SK-N-MC (cell line): ENCODE data around the gene SLC5A5.

ENCODE experiments used
- EZH2 ChIP-seq: fragments of 200-600 bp; sonication (generic); IDR thresholded peaks from one replicate; pipeline ENCODE4 v1.6.1; 2017; ENCODE audit warnings: antibody characterized with exemption
- POLR2AphosphoS5 ChIP-seq: IDR thresholded peaks from 2 replicates; pipeline ENCODE4 v1.6.1; 2012; ENCODE audit warnings: mild to moderate bottlenecking, low read depth, low read length, borderline replicate concordance

DNA sequence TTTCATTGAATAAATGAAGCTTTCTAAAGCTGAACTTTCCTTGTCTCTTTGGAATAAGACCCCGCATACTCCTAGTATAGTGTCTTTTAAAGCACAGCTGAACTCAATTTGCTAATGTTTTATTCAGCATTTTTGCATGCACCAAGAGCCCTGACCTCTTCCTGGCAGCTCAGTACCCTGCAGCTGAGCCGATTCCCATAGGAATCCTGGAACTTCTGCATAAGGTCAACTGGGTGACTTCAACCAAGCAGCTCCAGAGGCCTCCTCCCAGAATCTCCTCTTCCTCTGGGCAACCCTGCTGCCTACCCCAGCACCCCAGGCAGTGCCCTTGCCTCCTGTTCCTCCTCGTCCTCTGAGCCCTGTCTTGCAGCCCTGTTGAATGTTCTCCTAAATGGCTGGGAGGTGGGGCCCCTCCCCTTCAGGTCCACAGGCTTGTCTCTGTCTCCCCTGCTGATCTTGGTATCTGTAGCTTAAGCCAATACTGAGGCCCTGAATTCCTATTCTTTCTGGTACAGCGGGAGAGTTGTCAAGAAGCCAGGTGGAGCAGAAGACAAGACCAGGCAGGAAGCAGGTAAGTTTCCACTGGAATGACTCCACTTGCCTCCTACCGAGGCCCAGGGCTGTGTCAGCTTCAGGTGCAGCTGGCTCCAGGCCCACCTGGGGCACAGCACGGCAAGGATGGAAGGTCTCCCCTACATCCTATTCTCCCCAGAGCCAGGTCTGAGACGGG lies 37.4 kb downstream of the SLC5A5 start:
- TF ChIP-seq EZH2 (no peak), POLR2AphosphoS5 (no peak)
